GM19193 (cell line): Measurements from ENCODE around the gene ANXA5.

Source experiments
- POLR2A ChIP-seq: IDR thresholded peaks from 4 replicates; pipeline ENCODE4 v1.6.1; 2011; ENCODE audit not compliant: insufficient read depth, insufficient read length; ENCODE audit errors: extremely low read depth

The ANXA5 gene

GRCh38 chr4:121642292-121642691 is 54.5 kb downstream of the ANXA5 start:
- no peak for TF ChIP-seq POLR2A

DNA sequence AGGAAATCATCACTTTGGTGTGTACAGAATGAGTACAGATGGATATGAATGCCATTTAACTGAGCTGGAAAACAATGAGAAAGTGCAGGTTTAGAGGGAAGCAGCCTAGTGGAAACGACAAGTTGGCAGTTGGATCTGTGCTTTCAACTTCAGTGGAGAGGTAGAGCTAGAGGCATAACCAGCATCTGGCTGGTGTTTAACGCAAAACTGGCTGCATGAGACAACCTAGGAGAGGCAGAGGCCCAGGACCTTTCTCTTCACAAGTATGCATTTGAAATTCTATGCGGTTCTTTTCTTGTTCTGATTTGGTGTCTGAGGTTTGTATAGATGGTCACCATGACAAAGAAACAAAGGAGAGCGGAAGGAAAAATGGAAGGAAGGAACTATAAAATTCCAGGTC is 63.1 kb downstream of the ANXA5 start:
- TF ChIP-seq POLR2A: no peak

- TF ChIP-seq POLR2A: no peak
Measured at GRCh38 chr4:121632636-121633035, 64.1 kb downstream of the ANXA5 start.
